HepG2 (cell line): ENCODE measurements around the gene HDAC10. TPM values are rescaled to one million over a fixed set of nuclear protein-coding genes. Genes with fewer than 3 reads are reported as not detected.
A peak's percentile ranks its signal among the peaks of the same experiment; 100 is the strongest.

ENCODE experiments used
- CHD4 ChIP-seq: fragments of 200-600 bp; sonication (generic); IDR thresholded peaks from 2 replicates; pipeline ENCODE4 v1.7.0; 2017; ENCODE audit warnings: mild to moderate bottlenecking, low read length, borderline replicate concordance
- EP300 ChIP-seq, 3 experiments: sonication (generic) in 1 of 3; formaldehyde crosslinking in 1 of 3; IDR thresholded peaks; 2 replicates each; pipeline versions ENCODE4 v1.5.1 to v1.6.1; 2011 to 2020; ENCODE audit warnings: low read depth in 2 of 3, low read length in 2 of 3, borderline replicate concordance in 1 of 3, improper control_type of control experiment in 1 of 3, mild to moderate bottlenecking in 1 of 3, missing genetic modification reagents in 1 of 3, moderate library complexity in 1 of 3
- FOXO1 ChIP-seq: sonication (generic); formaldehyde crosslinking; IDR thresholded peaks from 2 replicates; pipeline ENCODE4 v1.4.0; 2020; ENCODE audit warnings: missing genetic modification reagents
- GATAD1 ChIP-seq: IDR thresholded peaks from 2 replicates; pipeline ENCODE4 v1.6.1; 2016; ENCODE audit warnings: missing genetic modification reagents, missing compliant biosample characterization
- KAT2B ChIP-seq: fragments of 150-350 bp; IDR thresholded peaks from 2 replicates; pipeline ENCODE4 v1.6.1; 2014; ENCODE audit warnings: low read depth, low read length, borderline replicate concordance
- KDM2A ChIP-seq: sonication (generic); formaldehyde crosslinking; IDR thresholded peaks from 2 replicates; pipeline ENCODE4 v1.4.0; 2020; ENCODE audit warnings: low read depth, missing genetic modification reagents, borderline replicate concordance
- MAZ ChIP-seq, 2 experiments: sonication (generic) in 1 of 2; formaldehyde crosslinking in 1 of 2; IDR thresholded peaks; 2 replicates each; pipeline versions ENCODE4 v1.5.0 to v1.6.1; 2012 to 2020; ENCODE audit warnings: low read depth in 2 of 2, mild to moderate bottlenecking in 2 of 2, borderline replicate concordance in 1 of 2, improper control_type of control experiment in 1 of 2, low read length in 1 of 2, missing genetic modification reagents in 1 of 2, moderate library complexity in 1 of 2
- PITX1 ChIP-seq: sonication (generic); formaldehyde crosslinking; IDR thresholded peaks from 2 replicates; pipeline ENCODE4 v1.5.1; 2020; ENCODE audit warnings: mild to moderate bottlenecking, missing genetic modification reagents
- RAD21 ChIP-seq: fragments of 450-650 bp; formaldehyde crosslinking; IDR thresholded peaks from 2 replicates; pipeline ENCODE4 v1.5.0; 2020; ENCODE audit warnings: mild to moderate bottlenecking
- SMARCE1 ChIP-seq: fragments of 450-650 bp; IDR thresholded peaks from 2 replicates; pipeline ENCODE4 v1.6.1; 2017; ENCODE audit warnings: borderline replicate concordance
- SMC3 ChIP-seq: IDR thresholded peaks from 2 replicates; pipeline ENCODE4 v1.6.1; 2011; ENCODE audit warnings: low read length, improper control_type of control experiment
- SMYD3 ChIP-seq: sonication (generic); formaldehyde crosslinking; IDR thresholded peaks from 2 replicates; pipeline ENCODE4 v1.8.1; 2023; ENCODE audit warnings: mild to moderate bottlenecking, missing genetic modification reagents
- SRF ChIP-seq: IDR thresholded peaks from 2 replicates; pipeline ENCODE4 v1.6.1; 2011; ENCODE audit warnings: mild to moderate bottlenecking, low read depth, low read length, moderate library complexity
- ZBTB7A ChIP-seq: sonication (generic); formaldehyde crosslinking; IDR thresholded peaks from 2 replicates; pipeline ENCODE4 v1.8.0; 2022; ENCODE audit warnings: mild to moderate bottlenecking, missing genetic modification reagents
- ZNF607 ChIP-seq: sonication (generic); formaldehyde crosslinking; IDR thresholded peaks from 2 replicates; pipeline ENCODE4 v1.5.1; 2020; ENCODE audit warnings: missing genetic modification reagents, mild to moderate bottlenecking, borderline replicate concordance
- ZNF652 ChIP-seq: IDR thresholded peaks from 2 replicates; pipeline ENCODE4 v1.6.1; 2016; ENCODE audit warnings: low read depth, borderline replicate concordance
- ZNF780A ChIP-seq: sonication (generic); formaldehyde crosslinking; IDR thresholded peaks from 2 replicates; pipeline ENCODE4 v1.8.0; 2022; ENCODE audit warnings: mild to moderate bottlenecking, missing genetic modification reagents, moderate library complexity
- ZZZ3 ChIP-seq: sonication (generic); formaldehyde crosslinking; IDR thresholded peaks from 2 replicates; pipeline ENCODE4 v1.4.0; 2020; ENCODE audit warnings: missing genetic modification reagents, mild to moderate bottlenecking, borderline replicate concordance
- polyA plus RNA-seq, 8 experiments: library from polyadenylated mRNA; depleted of rRNA in 3 of 8; stranded (reverse) in 7 of 8; unstranded in 1 of 8; fragments of >200 nt; fragmentation: Illumina TruSeq in 4 of 8; extraction: Trizol in 4 of 8; gene quantifications; 2 replicates each; pipeline versions ENCODE4 v1.2.1 to v1.2.3, GENCODE V29; 2011 to 2016; ENCODE audit warnings: low read depth in 4 of 8, missing spikeins in 1 of 8, mixed read lengths in 1 of 8; ENCODE audit not compliant: insufficient read depth in 1 of 8
- total RNA-seq, 5 experiments: library from RNA; depleted of rRNA; stranded (reverse); fragments of >200 nt; fragmentation: Illumina TruSeq; extraction: Trizol; gene quantifications; 2 replicates each; pipeline ENCODE4 v1.2.3, GENCODE V29; 2016; ENCODE audit warnings: low read depth in 1 of 5
- TF ChIP-seq, protein P1 (sequence below): sonication (generic); formaldehyde crosslinking; IDR thresholded peaks from 2 replicates; pipeline ENCODE4 v1.4.0; 2020; ENCODE audit warnings: missing genetic modification reagents, borderline replicate concordance
- TF ChIP-seq, protein P2 (sequence below): sonication (generic); formaldehyde crosslinking; IDR thresholded peaks from 2 replicates; pipeline ENCODE4 v1.5.0; 2020; ENCODE audit warnings: missing genetic modification reagents
- TF ChIP-seq, protein P3 (sequence below): sonication (generic); formaldehyde crosslinking; IDR thresholded peaks from 2 replicates; pipeline ENCODE4 v1.5.0; 2020; ENCODE audit warnings: mild to moderate bottlenecking, low read depth, missing genetic modification reagents, borderline replicate concordance
- TF ChIP-seq, protein P4 (sequence below): sonication (generic); formaldehyde crosslinking; IDR thresholded peaks from 2 replicates; pipeline ENCODE4 v1.4.0; 2020; ENCODE audit warnings: mild to moderate bottlenecking, missing genetic modification reagents, borderline replicate concordance

HDAC10 gene
- total and polyA plus RNA-seq, 2 of the 13 experiments (the other 11 are each of a cell fraction or from before 2014, with no cell fraction given): 13.9 to 14.9 TPM

GRCh38 chr22:50293441-50294318 lies 42.6 kb upstream of the HDAC10 start (continued):
- TF ChIP-seq, protein P1, sequence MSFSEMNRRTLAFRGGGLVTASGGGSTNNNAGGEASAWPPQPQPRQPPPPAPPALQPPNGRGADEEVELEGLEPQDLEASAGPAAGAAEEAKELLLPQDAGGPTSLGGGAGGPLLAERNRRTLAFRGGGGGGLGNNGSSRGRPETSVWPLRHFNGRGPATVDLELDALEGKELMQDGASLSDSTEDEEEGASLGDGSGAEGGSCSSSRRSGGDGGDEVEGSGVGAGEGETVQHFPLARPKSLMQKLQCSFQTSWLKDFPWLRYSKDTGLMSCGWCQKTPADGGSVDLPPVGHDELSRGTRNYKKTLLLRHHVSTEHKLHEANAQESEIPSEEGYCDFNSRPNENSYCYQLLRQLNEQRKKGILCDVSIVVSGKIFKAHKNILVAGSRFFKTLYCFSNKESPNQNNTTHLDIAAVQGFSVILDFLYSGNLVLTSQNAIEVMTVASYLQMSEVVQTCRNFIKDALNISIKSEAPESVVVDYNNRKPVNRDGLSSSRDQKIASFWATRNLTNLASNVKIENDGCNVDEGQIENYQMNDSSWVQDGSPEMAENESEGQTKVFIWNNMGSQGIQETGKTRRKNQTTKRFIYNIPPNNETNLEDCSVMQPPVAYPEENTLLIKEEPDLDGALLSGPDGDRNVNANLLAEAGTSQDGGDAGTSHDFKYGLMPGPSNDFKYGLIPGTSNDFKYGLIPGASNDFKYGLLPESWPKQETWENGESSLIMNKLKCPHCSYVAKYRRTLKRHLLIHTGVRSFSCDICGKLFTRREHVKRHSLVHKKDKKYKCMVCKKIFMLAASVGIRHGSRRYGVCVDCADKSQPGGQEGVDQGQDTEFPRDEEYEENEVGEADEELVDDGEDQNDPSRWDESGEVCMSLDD (CRISPR knock-in tag): peak; percentile 89
- TF ChIP-seq ZZZ3 (peak; percentile 67; the same call in 1 of the 2 replicates), EP300 (IDR thresholded peaks at IDR 0.05; ENCODE audit: low read depth in 2 of 2, low read length in 2 of 2) (peak; percentile 34 to 71; a peak in 3 of 4 replicates), EP300 (CRISPR knock-in tag; IDR thresholded peaks at IDR 0.05; ENCODE audit: borderline replicate concordance) (peak; percentile 71), FOXO1 (CRISPR knock-in tag) (peak; percentile 85), ZNF607 (peak; percentile 80), CHD4 (no peak; the same call in 1 of the 2 replicates), GATAD1 (peak; percentile 73), KDM2A (peak; percentile 58; the same call in 1 of the 2 replicates), ZBTB7A (CRISPR knock-in tag) (peak; percentile 83), PITX1 (CRISPR knock-in tag) (peak; percentile 76), SMYD3 (CRISPR knock-in tag) (peak; percentile 41; the same call in 1 of the 2 replicates), ZNF780A (no peak), ZNF652 (CRISPR knock-in tag) (0 out of 2 replicates have a peak, but pooled peaks have one; percentile 24), RAD21 (peak; percentile 62), KAT2B (no peak), MAZ (IDR thresholded peaks at IDR 0.05; ENCODE audit: borderline replicate concordance, low read depth, low read length) (peak; percentile 80), MAZ (CRISPR knock-in tag; IDR thresholded peaks at IDR 0.05; ENCODE audit: low read depth) (peak; percentile 76), SRF (no peak), SMC3 (no peak), SMARCE1 (no peak)
- TF ChIP-seq, protein P2, sequence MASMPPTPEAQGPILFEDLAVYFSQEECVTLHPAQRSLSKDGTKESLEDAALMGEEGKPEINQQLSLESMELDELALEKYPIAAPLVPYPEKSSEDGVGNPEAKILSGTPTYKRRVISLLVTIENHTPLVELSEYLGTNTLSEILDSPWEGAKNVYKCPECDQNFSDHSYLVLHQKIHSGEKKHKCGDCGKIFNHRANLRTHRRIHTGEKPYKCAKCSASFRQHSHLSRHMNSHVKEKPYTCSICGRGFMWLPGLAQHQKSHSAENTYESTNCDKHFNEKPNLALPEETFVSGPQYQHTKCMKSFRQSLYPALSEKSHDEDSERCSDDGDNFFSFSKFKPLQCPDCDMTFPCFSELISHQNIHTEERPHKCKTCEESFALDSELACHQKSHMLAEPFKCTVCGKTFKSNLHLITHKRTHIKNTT (CRISPR knock-in tag): no peak
- TF ChIP-seq, protein P3, sequence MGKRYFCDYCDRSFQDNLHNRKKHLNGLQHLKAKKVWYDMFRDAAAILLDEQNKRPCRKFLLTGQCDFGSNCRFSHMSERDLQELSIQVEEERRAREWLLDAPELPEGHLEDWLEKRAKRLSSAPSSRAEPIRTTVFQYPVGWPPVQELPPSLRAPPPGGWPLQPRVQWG (CRISPR knock-in tag): no peak
- TF ChIP-seq, protein P4, sequence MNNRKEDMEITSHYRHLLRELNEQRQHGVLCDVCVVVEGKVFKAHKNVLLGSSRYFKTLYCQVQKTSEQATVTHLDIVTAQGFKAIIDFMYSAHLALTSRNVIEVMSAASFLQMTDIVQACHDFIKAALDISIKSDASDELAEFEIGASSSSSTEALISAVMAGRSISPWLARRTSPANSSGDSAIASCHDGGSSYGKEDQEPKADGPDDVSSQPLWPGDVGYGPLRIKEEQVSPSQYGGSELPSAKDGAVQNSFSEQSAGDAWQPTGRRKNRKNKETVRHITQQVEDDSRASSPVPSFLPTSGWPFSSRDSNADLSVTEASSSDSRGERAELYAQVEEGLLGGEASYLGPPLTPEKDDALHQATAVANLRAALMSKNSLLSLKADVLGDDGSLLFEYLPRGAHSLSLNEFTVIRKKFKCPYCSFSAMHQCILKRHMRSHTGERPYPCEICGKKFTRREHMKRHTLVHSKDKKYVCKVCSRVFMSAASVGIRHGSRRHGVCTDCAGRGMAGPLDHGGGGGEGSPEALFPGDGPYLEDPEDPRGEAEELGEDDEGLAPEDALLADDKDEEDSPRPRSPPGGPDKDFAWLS (CRISPR knock-in tag): peak; percentile 46; the same call in 1 of the 2 replicates
